Spleen (tissue), 7 donors: ENCODE results near the gene PRSS22.

Experiments
- CTCF ChIP-seq, 11 experiments: fragments of 200-600 bp in 7 of 11; fragments of 450-650 bp in 4 of 11; sonication (generic) in 4 of 11; IDR thresholded peaks in 8 of 11; conservative IDR thresholded peaks in 3 of 11; 1 replicate in 7 of 11; 2 replicates in 4 of 11; pipeline versions ENCODE4 v1.4.0 to v1.8.0; 2016 to 2021; ENCODE audit warnings: antibody characterized with exemption in 11 of 11, inconsistent platforms in 4 of 11, mild to moderate bottlenecking in 1 of 11
- POLR2AphosphoS5 ChIP-seq, 3 donors: sonication (generic); formaldehyde crosslinking; IDR thresholded peaks; one replicate each; pipeline ENCODE4 v1.5.1; 2017; ENCODE audit warnings: antibody characterized with exemption in 3 of 3
- donor health status: DM: no; HTN: no; CAD: no; lungs with moderate emphysema.
- donor health status: DM: no; HTN: no; CAD: no.
- donor health status: DM: no; HTN: no; CAD: no.

DNA sequence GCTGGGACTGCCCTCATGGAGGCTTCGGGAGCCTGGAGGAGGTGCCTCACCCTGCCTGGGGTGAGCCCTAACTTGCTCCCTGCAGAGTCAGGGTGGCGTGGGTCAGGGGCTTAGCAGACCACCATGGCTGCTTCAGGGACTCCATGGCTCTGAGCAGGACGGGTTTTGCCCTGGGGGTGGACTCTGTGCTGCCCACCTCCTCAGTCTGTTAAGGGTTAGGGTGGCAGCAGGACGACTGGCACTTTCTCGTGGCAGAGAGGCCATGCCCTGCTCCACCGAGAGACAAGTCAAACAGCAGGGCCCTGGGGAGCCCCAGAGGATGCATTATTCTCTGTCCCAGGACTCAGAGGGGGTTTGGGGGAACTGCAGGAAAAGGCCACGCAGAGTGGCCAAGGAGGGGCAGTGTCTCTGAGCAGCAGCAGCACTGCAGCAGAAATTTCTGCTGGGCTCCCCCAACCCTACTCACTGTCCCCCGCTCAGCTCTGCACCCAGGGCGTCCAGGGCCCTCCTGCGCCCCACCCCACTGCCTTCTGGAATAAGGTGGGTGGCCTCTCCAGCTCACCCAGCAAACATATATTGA is 1.8 kb upstream of the PRSS22 start:
- TF ChIP-seq POLR2AphosphoS5 (IDR thresholded peaks at IDR 0.05) (no peak), CTCF (IDR thresholded peaks at IDR 0.05 in 8 of 11, conservative IDR thresholded peaks at IDR 0.05 in 3 of 11) (no peak)
